Activated CD8-positive, alpha-beta memory T cell treated with anti-CD3 and anti-CD28 coated beads, Interleukin-2, amount 50 U/mL, for 48 hours (primary cell): ENCODE data around the gene SLC9B1.
"Not testable (repeated sequence)": the region's sequence is repeated elsewhere in the genome, so short reads cannot be mapped to it uniquely, and the experiment has no call there.

Experiments used
- DNase-seq: peaks from one replicate; pipeline ENCODE4 v3.0.0-alpha.2; 2020

Gene SLC9B1

DNA sequence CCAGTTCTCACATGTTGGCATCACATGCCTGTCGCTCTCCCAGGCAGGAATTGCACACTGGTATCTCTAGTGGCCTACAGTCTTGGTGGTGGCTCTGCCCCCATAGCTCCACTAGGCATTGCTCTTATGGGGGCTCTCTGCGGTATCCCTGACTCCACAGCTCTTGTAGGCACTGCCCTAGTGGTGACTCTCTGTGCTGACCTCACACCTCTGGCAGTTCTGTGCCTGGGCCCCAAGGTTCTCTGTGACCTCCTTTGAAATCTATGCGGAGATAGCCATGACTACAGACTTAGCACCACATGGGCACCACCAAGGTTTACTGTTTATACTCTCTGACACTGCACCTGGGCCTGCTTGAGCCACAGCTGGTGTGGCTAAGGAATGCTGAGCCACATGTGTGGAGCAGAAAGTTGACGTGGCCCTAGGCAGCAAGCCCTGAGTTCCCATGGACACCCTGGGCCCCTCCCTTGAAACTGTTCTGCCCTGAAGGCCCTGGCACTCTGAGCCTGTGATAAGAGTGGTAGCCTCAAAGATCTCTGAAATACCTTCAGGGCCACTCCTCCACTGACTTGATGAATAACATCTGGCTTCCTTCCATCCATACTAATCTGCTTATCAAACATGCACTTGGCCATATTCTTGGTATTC lies 8.0 kb downstream of the SLC9B1 start:
- DNase-seq = no peak

GRCh38 chr4:103010804-103011203 lies 8.7 kb downstream of the SLC9B1 start:
- DNase-seq = no peak

DNA sequence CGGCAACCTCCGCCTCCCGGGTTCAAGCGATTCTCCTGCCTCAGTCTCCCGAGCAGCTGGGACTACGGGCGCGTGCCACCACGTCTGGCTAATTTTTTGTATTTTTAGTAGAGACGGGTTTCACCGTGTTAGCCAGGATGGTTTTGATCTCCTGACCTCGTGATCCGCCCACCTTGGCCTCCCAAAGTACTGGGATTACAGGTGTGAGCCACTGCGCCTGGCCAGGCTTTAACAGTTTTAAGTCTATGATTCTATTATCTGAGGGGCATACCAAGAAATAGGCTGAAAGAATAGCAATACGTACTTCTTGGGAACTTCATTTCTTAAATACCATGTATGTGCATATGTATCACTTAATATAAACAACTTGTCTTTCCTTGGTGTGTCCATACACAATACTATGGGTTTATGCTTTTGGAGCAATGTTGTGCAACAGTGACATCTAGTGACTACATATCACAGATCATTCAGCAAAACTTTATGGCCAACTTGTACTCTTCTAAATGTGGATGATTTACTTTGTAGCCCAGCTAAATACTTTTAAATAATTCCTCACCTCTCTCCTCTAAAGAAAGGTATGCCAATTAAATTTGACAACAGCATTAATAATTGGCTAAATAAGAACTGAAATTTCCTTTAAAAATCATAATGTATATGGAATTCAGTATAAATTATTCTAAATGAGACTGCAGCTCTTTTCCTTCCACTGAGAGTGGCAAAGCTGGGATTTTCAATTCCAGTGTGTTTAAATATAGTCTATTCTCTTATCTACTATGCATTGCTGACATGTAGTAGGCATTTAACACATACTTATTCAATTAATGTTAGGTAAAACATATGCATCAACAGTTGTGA lies 10.4 kb downstream of the SLC9B1 start:
- no peak for DNase-seq

DNA sequence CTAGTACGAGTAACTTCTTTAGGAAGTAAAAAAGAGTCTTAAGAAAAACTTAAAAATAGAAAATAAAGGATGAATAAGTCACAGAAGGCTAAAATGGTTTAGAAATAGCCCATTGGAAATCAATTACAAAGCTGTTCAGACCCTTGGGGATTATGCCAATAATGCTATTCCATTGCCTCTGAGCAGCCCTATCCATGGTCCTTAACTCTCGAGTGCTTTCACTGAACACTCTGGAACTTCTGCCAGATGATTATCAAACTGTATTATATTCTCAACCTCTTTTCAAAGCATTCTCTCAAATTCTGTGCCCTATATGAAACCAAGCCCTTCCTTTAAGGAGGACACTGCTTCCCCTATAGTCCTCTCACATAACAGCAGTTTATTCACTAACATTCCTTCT lies 17.0 kb downstream of the SLC9B1 start:
- DNase-seq = no peak

DNA sequence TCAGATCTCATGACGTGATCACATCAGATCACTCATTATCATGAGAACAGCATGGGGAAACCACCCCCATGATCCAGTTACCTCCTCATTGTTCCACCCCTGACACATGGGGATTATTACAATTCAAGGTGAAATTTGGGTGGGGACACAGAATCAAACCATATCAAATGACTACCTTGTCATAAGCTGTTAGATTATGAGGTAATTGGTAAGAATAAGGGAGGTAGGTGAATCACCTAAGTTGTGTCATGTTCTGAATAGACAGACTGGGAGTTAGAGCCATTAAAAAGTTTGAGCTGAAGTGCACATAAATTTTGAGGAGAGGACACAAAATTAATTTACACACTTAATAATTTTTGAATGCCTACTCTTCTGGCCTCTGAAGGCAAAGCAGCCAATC lies 24.7 kb downstream of the SLC9B1 start:
- DNase-seq = no peak

DNA sequence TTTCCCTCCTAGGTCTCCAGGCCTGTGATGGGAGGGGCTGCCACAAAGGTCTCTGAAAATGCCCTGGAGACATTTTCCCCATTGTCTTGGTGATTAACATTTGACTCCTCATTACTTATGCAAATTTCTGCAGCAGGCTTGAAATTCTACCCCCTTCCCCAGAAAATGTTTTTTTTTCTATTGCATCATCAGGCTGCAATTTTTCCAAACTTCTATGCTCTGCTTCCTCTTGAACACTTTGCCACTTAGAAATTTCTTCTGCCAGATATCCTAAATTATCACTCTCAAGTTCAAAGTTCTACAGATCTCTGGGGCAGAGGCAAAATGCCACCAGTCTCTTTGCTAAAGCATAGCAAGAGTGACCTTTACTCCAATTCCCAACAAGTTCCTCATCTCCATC lies 25.5 kb downstream of the SLC9B1 start:
- DNase-seq = not testable (repeated sequence)

GRCh38 chr4:102988429-102989020 lies 31.0 kb downstream of the SLC9B1 start:
- no peak for DNase-seq

- no peak for DNase-seq
These were observed 38.5 kb downstream of the SLC9B1 start for GRCh38 chr4:102981005-102981404.

GRCh38 chr4:102961813-102962212 lies 57.7 kb downstream of the SLC9B1 start:
- not testable (repeated sequence) for DNase-seq

- no peak for DNase-seq
These were observed 60.0 kb downstream of the SLC9B1 start for GRCh38 chr4:102959496-102959895.

DNA sequence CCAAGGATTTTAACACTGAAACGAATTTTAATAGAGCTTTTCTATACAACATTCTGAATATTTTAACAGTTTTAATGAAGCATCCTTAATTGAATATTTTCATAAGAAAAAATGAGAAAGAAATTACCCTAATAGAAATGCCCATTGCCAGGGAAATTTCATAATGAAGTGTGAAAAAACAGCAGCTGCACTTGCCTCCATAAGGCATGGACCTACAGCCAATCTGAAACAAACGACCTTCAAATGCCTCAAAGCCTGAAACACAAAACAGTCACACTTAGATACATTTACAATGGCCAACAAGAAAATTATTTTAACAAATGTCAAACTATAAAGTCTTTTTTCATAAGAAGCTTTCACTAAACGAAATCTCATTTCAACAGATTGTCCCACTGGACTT lies 74.4 kb downstream of the SLC9B1 start:
- DNase-seq = no peak

- DNase-seq = not testable (repeated sequence)
These were observed 81.4 kb downstream of the SLC9B1 start for GRCh38 chr4:102938063-102938462.

- no peak for DNase-seq
These were observed 83.8 kb downstream of the SLC9B1 start for GRCh38 chr4:102935716-102936115.

- not testable (repeated sequence) for DNase-seq
These were observed 99.8 kb downstream of the SLC9B1 start for GRCh38 chr4:102919697-102920096.

DNA sequence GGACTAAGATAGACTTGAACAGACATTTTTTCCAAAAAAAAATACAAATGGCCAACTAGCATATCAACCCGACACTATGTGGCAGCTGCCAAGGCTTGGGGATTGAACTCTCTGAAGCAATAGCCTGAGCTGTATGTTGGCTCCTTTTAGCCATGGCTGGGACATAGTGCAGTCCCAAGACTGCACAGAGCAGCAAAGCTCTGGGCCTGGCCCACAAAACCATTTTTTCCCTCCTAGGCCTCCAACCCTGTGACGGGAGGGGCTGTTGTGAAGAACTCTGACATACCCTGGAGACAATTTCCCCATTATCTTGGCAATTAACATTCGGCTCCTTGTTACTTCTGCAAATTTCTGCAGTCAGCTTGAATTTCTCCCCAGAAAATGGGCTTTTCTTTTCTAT lies 100.6 kb downstream of the SLC9B1 start:
- no peak for DNase-seq

- no peak for DNase-seq
These were observed 117.7 kb downstream of the SLC9B1 start for GRCh38 chr4:102901804-102902203.

DNA sequence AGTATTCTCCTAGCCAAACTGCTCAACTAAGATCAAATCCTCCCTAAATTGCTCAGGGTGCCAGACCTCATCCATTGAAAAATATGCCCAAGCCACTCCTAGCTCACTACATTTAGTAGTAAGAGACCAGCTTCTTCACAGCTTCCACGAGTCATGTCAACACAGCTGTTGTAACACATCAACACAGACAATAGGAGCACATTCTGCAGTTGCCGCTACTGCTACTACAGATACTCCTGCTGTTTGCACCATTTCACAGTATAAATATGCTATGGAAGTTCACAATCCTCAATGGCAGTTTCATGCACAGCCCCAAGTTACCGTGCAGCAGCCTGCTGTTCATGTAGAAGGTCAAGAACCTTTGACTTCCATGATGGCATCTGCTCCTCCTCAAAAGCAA lies 121.9 kb downstream of the SLC9B1 start:
- not testable (repeated sequence) for DNase-seq

DNA sequence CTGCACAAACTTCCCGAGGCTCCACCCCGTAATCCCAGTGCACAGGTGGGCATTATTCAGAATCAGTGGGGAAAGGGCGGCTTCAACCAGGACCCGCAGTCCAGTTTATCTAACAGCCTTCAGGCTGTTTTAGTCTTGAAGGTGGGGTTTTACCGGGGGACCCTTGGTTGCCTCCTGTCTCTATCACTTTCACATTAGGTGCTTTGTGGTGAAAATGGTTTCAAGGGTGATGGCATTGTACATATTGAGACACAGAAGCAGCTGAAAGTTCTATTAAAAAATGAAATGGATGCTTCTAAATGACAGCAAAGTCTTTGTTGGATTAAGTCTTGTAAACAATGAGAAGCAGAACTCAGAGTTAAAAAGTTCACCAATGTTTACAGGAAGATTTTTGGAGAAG lies 123.0 kb downstream of the SLC9B1 start:
- DNase-seq = not testable (repeated sequence)

DNA sequence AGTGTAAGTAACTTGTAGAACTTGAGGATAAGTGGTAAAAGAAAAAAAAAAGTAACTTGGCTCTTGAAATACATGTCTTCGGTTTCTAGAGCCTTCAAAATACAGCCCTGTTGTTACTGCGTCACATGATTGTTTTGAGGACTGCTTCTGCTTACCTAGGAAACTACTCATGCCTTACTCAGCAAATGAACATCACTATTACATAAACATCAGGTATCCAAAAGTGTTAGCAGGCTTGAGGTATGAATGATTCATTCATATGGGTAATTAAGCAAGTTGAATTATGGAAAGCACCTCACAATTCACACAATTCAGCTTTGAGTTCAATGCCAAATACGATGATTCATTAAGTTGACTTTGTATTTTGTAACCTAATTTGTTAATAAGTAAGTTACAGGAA lies 129.6 kb downstream of the SLC9B1 start:
- not testable (repeated sequence) for DNase-seq

DNA sequence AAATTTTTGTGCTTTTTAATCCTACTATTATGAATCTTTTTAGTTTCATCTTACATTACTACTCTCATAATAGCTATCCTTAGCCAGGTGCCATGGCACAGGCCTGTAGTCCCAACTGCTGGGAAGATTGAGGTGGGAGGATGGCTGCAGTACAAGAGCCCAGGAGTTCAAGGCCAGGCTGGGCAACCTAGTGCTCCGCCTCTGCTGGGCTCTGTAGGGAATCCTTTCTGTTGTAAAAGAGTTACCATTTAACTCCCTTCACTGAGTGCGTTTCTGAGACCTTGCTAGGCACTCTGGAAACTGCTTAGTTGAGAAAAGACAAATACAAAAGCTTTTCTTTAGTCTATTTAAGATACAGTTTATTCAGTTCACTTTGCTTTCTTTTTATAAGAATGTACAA lies 130.9 kb downstream of the SLC9B1 start:
- DNase-seq = not testable (repeated sequence)

DNA sequence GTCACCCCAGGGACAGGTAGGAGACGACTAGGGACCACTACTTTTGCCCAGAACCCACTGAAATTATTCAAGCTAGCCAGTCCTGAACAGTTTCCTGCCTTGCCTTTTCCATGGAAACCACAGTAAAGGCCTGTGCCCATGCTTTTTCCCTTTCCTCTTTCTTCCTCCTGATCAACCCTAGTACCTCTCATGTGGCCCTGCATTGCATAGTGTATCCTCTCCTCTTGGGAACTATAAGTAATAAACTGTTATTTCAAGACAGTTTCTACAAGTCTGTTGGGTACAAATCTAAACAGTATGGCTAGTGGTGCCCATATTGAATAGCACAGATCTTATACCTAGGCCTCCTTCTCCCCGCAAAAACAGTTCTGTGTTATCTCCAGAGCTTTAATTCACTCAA lies 136.2 kb downstream of the SLC9B1 start:
- no peak for DNase-seq

GRCh38 chr4:102881343-102881742 lies 138.2 kb downstream of the SLC9B1 start:
- no peak for DNase-seq

DNA sequence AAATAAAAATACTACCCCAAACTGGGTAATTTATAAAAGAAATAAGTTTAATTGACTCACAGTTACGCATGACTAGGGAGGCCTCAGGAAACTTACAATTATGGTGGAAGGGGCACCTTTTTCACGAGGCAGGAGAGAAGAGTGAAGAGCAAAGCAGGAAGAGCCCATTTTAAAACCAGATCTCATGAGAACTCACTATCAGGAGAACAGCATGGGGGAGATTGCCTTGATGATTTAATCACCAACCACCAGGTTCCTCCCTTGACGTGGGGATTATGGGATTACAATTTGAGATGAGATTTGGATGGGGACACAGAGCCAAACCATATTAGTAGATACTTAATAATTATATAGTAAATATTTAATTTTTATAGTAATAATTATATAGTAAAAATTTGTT lies 140.6 kb downstream of the SLC9B1 start:
- no peak for DNase-seq

DNA sequence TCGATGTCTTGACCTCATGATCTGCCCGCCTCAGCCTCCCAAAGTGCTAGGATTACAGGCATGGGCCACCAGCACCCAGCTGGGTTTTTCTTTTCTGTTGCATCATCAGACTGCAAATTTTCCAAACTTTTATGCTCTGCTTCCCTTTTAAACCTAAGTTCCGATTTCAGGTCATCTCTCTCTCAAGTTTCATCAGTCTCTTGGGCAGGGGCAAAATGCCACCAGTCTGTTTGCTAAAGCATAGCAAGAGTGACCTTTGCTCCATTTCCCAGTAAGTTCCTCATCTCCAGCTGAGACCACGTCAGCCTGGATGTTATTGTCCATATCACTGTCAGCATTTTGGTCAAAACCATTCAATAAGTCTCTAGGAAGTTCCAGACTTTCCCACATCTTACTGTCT lies 141.2 kb downstream of the SLC9B1 start:
- not testable (repeated sequence) for DNase-seq
